SK-N-SH treated with all-trans-retinoic acid at 6 μM for 48 hours (cell line): ENCODE data around the gene BMP6.

Experiments
- ARNTL ChIP-seq: fragments of 450-650 bp; formaldehyde crosslinking; IDR thresholded peaks from 2 replicates; pipeline ENCODE4 v1.5.0; 2020; ENCODE audit warnings: low read depth, mild to moderate bottlenecking, moderate library complexity, borderline replicate concordance
- BACH2 ChIP-seq: fragments of 250-450 bp; sonication (Bioruptor Pico); IDR thresholded peaks from 2 replicates; pipeline ENCODE4 v1.9.0; 2021; ENCODE audit warnings: mild to moderate bottlenecking, borderline replicate concordance
- CREB5 ChIP-seq: fragments of 250-450 bp; sonication (Bioruptor Pico); IDR thresholded peaks from 2 replicates; pipeline ENCODE4 v1.5.1; 2020; ENCODE audit warnings: low read depth, mild to moderate bottlenecking, moderate library complexity
- CSRNP3 ChIP-seq: fragments of 250-450 bp; sonication (Bioruptor Pico); IDR thresholded peaks from 2 replicates; pipeline ENCODE4 v1.5.1; 2021; ENCODE audit warnings: mild to moderate bottlenecking, moderate library complexity
- ISL1 ChIP-seq: fragments of 250-450 bp; sonication (Bioruptor Pico); IDR thresholded peaks from 2 replicates; pipeline ENCODE4 v2.1.2; 2022; ENCODE audit warnings: mild to moderate bottlenecking, moderate library complexity
- RARB ChIP-seq: fragments of 250-450 bp; sonication (Bioruptor Pico); IDR thresholded peaks from 2 replicates; pipeline ENCODE4 v1.8.0; 2021; ENCODE audit warnings: mild to moderate bottlenecking, moderate library complexity
- SNAI2 ChIP-seq: fragments of 250-450 bp; sonication (Bioruptor Pico); IDR thresholded peaks from 2 replicates; pipeline ENCODE4 v1.5.0; 2020; ENCODE audit warnings: mild to moderate bottlenecking, moderate library complexity
- ZC3H10 ChIP-seq: fragments of 250-450 bp; sonication (Bioruptor Pico); IDR thresholded peaks from 2 replicates; pipeline ENCODE4 v1.5.1; 2021; ENCODE audit warnings: mild to moderate bottlenecking, moderate library complexity
- ZFP30 ChIP-seq: fragments of 450-650 bp; formaldehyde crosslinking; IDR thresholded peaks from 2 replicates; pipeline ENCODE4 v1.5.0; 2022; ENCODE audit warnings: mild to moderate bottlenecking, moderate library complexity
- ZNF565 ChIP-seq: fragments of 450-650 bp; formaldehyde crosslinking; conservative IDR thresholded peaks from 2 replicates; pipeline ENCODE4 v1.5.0; 2020; ENCODE audit warnings: low read depth, mild to moderate bottlenecking, moderate library complexity
- ZNF70 ChIP-seq: fragments of 450-650 bp; formaldehyde crosslinking; IDR thresholded peaks from 2 replicates; pipeline ENCODE4 v1.5.0; 2020; ENCODE audit warnings: mild to moderate bottlenecking, moderate library complexity
- TF ChIP-seq, protein P1 (sequence below): fragments of 250-450 bp; sonication (Bioruptor Pico); IDR thresholded peaks from 2 replicates; pipeline ENCODE4 v1.8.0; 2020; ENCODE audit warnings: mild to moderate bottlenecking, moderate library complexity, borderline replicate concordance

- TF ChIP-seq, protein P1, sequence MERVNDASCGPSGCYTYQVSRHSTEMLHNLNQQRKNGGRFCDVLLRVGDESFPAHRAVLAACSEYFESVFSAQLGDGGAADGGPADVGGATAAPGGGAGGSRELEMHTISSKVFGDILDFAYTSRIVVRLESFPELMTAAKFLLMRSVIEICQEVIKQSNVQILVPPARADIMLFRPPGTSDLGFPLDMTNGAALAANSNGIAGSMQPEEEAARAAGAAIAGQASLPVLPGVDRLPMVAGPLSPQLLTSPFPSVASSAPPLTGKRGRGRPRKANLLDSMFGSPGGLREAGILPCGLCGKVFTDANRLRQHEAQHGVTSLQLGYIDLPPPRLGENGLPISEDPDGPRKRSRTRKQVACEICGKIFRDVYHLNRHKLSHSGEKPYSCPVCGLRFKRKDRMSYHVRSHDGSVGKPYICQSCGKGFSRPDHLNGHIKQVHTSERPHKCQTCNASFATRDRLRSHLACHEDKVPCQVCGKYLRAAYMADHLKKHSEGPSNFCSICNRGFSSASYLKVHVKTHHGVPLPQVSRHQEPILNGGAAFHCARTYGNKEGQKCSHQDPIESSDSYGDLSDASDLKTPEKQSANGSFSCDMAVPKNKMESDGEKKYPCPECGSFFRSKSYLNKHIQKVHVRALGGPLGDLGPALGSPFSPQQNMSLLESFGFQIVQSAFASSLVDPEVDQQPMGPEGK (CRISPR knock-in tag): no peak
- no peak for TF ChIP-seq BACH2 (CRISPR knock-in tag)
- no peak for TF ChIP-seq SNAI2 (CRISPR knock-in tag)
- TF ChIP-seq ZC3H10 (CRISPR knock-in tag): no peak
- no peak for TF ChIP-seq ZFP30
- TF ChIP-seq ZNF565 (CRISPR knock-in tag): no peak
- no peak for TF ChIP-seq CREB5 (CRISPR knock-in tag)
- TF ChIP-seq ZNF70: no peak
- TF ChIP-seq CSRNP3 (CRISPR knock-in tag): no peak
- no peak for TF ChIP-seq ISL1
- no peak for TF ChIP-seq ARNTL
- TF ChIP-seq RARB (CRISPR knock-in tag): no peak
Measured at GRCh38 chr6:7878401-7878964, 152.6 kb downstream of the BMP6 start.
